ENCODE results near the gene ACMSD.
"Not testable (repeated sequence)": the region's sequence is repeated elsewhere in the genome, so short reads cannot be mapped to it uniquely, and the experiment has no call there.

The ACMSD gene

GRCh38 chr2:134855709-134856108 is 17.3 kb downstream of the ACMSD start:
- DNase-seq, result no peak

DNA sequence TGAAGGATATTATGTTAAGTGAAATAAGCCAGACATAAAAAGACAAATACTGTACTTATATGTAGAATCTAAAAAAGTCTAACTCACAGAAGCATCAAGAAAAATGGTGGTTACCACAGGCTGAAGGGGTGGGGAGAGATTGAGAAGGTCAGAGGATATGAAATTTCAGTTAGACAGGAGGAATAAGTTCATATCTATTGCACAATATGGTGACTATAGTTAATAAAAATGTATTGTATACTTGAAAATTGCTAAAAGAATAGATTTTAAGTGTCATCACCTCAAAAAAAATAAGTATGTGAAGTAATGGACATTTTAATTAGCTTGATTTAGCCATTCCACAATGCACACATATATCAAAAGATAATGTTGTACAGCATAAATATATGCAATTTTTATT is 19.8 kb downstream of the ACMSD start:
- no peak for DNase-seq

DNA sequence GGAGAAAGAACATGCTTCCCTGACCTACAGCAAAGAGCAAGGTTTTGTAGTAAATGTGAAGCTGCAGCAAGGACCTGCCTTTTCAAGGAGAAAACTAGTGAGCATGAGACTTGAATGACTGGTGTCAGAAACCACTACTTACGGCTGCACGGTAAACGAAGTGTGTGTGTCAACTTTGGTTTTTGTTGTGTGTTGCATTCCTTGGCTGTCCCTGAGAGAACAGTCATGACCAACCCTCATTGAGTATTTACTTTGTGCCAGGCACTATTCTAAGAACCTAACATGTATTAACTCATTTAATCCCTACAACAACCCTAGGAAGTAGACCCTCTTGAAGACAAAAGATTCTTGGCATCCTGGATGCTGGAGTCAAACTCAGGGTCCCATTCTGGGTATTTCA is 22.8 kb downstream of the ACMSD start:
- no peak for DNase-seq

DNA sequence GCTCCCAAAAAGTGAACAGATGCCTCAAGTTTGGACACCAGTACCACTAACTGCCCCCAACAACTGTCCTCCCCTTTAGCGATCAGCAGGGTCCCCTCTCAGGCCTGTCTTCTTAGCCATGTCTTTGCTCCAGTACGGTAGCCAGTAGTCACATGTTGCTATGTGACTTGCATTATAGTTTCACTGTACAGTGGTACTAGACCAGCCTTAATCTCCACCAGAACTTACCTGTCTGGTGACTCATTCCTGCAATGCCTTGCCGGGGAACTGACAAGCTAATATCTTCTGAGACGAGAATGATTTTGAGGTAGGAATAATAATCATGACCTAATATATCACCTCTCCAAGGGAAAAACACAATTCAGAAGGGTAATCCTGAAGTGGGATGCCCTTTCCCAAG is 23.7 kb downstream of the ACMSD start:
- DNase-seq, result no peak

DNA sequence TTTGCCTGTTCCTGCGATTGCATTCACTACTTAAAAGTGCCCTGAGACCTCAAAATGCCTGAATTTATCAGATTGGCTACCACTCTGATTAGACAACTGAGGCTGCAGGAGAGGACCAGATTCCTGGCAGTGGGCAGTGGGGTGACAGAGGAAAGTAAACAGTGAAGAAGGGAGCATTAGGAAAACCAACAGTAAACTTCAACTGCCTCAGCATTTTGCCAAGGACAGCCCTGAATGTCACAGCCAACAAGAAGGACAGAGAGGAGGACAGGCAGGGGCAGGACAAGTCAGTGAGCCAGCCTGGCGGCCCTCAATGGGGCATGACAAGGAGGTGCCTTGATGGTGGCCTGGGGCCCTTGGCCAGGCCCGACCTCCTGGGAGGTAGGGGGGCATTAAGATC is 24.3 kb downstream of the ACMSD start:
- DNase-seq, result no peak

- no peak for DNase-seq
These were observed 25.0 kb downstream of the ACMSD start for GRCh38 chr2:134863446-134863845.

GRCh38 chr2:134865067-134865787 is 26.8 kb downstream of the ACMSD start:
- DNase-seq, result no peak

- DNase-seq, result no peak
These were observed 28.2 kb downstream of the ACMSD start for GRCh38 chr2:134866498-134867099.

DNA sequence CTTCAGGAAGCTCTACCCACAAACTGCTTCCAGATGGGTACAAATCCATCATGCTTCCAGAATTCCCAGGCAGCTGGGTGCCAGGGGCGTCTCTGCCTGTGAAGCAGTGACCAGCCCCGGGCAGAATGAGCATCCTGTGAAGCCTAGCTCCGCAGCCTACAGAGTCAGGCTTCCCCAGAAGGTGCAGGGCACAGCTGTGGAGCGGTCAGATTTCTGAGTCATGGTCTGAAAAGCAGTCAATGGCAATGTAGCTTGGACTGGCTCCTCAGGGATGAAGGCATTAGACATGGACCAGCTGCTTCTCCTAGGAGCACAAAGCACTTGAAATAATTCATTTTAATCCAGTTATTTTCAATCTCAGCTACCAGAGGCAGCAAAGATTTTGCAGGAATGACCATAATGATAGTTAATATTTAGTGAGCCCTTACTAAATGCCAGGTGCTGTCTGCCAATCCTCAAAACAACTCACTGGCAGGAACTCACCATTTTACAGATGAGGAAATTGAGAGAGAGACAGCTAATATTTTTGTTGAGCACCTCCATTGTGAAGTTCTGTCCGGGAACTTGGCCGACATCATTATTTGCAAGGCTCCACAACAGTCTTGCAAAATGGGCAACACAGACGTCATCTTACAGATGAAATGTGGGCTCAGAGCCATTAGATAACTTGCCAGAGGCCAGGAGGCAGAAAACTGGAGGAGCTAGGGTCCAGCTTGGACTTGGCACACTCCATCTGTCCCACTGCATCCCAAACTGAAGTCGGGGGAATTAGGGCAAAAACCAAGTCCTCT is 31.7 kb downstream of the ACMSD start:
- DNase-seq, result no peak

DNA sequence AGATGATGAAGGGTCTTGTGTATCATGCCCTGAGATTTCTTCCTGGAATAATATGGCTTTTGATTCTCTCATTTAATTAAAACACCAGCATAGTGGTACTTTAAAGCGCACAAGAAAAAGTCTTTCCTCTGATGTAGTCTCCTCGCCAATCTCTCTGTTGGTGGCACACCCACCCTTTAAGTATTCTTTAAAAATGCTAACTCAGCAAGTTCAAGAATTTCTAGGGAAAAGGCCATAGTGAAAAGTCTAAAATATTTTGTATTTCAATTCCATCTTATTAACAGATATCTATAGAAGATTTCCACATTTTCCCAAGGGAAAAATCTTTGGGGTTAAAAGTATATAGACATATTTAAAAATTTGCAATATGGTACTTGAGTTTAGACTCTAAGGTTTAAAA is 34.7 kb downstream of the ACMSD start:
- no peak for DNase-seq

GRCh38 chr2:134875309-134875708 is 36.9 kb downstream of the ACMSD start:
- no peak for DNase-seq

DNA sequence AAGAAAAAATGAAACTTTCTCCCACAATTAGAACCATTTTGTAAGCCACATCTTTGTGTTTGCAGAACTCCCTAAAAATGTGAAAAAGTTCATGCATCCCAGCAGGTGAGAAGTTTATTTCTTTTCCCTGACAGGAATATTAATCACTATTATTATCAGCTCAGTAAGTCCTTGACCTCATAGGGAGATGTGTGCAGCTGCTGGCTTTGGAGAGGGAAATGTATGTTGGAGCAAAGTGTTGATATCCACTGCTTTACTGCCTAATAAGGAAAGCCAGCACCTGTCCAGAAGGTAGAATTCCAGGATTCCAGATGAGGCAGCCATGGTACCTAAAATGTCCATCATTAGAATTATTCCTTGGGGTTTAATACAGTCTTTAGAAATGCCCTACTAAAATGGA is 44.4 kb downstream of the ACMSD start:
- no peak for DNase-seq

- DNase-seq, result no peak
These were observed 45.3 kb downstream of the ACMSD start for GRCh38 chr2:134883552-134884293.

GRCh38 chr2:134884435-134884834 is 46.0 kb downstream of the ACMSD start:
- no peak for DNase-seq

- DNase-seq, result no peak
These were observed 54.0 kb downstream of the ACMSD start for GRCh38 chr2:134892282-134893035.

DNA sequence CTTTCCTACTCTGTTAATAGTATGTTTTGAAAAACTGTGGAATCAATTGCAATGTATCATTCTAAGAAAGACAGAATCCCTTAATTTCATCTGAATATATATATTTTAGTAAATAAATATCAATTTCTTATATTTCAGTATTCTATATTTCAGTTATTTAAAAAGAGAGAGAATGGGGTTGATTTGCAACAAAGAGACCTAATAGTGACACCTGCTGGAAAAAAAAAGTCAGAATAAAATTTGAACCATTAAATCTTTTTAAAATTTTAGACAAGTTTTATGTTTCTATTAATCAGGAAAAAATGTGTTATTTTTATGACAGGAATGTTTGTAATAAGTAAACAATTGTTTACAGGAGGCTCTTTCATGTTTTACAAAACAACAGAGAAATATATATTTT is 59.5 kb downstream of the ACMSD start:
- DNase-seq, result no peak

DNA sequence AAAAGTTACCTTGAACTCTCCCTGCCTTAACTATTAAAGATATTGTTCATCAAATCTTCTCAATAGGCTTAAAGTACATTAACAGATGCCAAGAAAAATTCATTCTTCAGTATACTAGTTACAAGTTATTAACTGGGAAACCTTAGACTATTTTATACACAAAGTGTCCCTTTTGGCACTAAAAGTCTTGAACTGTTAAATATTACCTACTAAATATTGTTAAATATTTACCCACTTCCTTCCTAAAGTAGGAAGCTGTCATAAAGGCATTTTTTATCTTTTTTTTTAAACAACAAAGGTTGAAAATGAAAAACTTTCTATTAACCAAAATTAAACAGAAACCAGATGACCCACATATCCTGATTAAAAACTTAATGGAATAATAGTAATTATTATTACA is 60.8 kb downstream of the ACMSD start:
- no peak for DNase-seq

DNA sequence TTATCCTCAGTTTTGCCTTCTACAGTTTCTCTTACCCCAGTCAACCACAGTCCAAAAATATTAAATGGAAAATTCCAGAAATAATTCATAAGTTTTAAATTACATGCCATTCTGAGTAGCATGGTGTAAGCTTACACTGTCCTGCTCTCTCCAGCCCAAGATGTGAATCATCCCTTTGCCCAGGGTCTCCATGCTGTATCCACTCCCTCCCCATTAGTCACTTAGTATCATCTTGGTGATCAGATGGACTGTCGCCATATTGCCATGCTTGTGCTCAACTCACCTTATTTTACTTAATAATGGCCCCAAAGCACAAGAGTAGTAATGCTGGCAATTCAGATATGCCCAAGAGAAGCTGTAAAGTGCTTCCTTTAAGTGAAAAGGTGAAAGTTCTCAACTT is 61.7 kb downstream of the ACMSD start:
- DNase-seq, result no peak

DNA sequence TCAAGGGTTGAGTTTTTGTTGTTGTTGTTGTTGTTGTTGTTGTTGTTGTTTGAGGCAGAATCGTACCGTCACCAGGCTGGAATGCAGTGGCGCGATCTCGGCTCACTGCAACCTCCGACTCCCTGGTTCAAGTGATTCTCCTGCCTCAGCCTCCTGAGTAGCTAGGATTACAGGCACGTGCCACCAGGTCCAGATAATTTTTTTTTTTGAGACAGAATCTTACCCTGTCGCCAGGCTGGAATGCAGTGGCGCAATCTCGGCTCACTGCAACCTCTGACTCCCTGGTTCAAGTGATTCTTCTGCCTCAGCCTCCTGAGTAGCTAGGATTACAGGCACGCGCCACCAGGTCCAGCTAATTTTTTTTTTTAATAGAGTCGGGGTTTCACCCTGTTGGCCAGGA is 65.3 kb downstream of the ACMSD start:
- not testable (repeated sequence) for DNase-seq

GRCh38 chr2:134905168-134905567 is 66.8 kb downstream of the ACMSD start:
- no peak for DNase-seq

- no peak for DNase-seq
These were observed 68.3 kb downstream of the ACMSD start for GRCh38 chr2:134906726-134907125.

- not testable (repeated sequence) for DNase-seq
These were observed 69.2 kb downstream of the ACMSD start for GRCh38 chr2:134907441-134908116.
